ENCODE measurements around the gene TNKS1BP1. TPM values are rescaled to one million over a fixed set of nuclear protein-coding genes. Genes with fewer than 3 reads are reported as not detected.
"Not testable (repeated sequence)": the region's sequence is repeated elsewhere in the genome, so short reads cannot be mapped to it uniquely, and the experiment has no call there.

Gene TNKS1BP1
- polyA plus RNA-seq, 1 donor = 69.1 TPM

DNA sequence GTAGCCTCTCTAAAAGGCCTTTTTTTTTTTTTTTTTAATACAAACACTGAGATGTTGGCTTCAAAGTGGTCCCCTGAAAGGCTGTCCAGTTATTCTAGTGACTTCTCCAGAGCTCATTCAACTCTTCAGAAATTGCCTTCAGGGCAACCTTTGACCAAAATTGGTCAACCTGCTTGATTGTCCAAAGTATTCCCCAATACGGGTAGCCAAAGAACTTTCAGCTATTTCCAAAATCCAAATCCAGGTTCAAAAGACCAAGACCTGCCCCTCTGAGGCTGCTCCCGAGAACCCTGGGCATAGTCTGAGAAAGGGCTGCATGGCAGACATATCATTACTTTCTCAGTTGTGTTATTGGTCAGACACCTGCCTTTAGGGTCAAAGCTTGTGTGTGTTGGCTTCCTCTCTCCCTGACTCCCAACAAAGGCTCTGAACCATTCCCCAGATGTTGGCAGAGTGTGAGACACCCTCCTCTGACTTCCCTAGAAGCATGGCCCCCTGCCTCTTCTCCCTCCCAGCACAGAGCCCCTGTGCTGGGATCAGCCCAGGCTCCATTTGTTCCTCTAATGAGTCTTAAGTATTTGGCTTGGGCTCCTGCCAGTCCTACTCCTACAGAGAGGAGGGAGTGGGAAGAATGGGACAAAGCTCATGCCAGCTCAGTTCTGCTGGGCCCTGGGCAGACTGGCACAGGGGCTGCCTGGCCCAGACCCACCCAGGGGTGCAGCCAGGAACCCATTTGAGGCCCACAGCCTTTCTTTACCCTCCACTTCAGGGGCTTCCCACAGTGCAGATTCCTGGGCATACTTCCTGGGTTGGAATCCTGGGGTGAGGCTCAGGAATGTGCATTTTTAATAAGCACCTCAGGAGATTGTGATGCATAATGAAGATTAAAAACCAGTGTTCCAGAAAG is 30.3 kb downstream of the TNKS1BP1 start:
- DNase-seq = no peak

DNA sequence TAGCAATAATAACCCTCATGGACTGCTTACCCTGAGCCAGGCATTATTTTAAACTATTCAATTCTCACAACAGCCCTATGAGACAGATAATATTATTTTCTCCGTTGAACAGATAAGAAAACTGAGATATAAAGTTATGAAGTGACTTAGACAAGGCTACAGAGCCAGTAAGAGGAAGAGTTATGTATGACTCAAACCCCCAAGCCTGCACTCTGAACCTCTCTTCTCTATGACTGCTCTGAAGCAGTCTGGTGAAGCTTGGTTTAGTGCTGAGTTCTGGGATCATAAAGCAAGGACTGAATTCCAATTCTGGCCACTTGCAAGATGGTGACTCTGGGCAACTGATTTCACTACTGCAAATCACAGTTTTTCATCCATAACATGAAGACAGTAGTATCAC is 34.5 kb downstream of the TNKS1BP1 start:
- DNase-seq = no peak

DNA sequence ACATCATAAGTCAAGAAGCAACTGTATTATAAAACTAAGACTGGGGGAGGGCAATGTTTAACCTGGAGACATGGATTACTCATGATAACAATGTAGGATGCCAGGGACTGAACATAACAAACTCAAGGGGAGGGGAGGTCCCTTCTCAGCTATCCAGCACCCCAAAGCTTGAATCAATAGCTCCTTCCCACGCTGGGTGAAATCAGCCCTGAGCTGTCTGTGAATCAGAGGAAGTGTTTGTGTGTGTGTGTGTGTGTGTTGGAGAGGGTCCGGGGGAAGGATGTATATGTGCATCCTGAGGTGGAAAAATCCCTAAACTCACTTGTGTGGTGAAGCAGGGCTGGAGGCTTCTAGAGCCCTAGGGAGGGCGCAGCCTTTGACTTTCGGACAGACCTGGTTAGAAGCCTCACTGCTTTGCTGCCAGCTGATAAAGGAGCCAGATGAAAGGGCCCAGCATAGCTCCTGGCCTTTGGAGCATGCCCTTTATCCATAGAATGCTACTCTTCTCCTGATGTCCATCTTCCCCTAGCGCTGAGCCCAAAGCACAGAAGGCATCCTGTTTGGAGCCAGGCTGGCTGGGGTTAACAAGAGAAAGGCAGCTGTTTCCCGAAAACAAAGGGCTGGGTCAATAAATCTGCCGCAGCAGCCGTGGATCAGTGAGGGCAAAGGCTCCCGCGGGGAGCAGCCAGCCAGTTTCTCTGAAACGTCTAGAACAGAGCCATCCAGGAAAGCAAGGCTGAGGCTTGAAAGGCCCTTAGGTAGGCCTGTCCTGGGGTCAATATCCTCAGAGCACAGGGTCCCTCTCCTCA is 35.8 kb downstream of the TNKS1BP1 start:
- DNase-seq = no peak

DNA sequence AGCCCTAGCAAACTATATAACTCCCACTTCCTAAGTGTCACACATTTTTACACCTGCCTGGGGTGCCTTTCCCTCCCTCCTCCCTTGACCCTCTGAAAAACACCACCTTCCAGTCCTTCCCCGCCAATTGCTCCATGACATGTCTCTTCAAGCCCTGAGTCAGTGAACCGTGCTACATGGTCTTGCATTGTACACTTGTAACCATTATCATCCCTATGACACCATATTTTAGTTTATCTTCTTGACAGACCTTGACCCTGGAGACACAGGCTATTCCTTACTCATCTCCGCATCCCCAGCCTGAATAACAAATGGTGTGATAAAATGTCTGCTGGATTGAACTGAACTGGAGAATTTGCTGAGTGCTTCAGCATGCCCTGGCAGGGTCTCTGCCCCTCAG is 36.9 kb downstream of the TNKS1BP1 start:
- no peak for DNase-seq

DNA sequence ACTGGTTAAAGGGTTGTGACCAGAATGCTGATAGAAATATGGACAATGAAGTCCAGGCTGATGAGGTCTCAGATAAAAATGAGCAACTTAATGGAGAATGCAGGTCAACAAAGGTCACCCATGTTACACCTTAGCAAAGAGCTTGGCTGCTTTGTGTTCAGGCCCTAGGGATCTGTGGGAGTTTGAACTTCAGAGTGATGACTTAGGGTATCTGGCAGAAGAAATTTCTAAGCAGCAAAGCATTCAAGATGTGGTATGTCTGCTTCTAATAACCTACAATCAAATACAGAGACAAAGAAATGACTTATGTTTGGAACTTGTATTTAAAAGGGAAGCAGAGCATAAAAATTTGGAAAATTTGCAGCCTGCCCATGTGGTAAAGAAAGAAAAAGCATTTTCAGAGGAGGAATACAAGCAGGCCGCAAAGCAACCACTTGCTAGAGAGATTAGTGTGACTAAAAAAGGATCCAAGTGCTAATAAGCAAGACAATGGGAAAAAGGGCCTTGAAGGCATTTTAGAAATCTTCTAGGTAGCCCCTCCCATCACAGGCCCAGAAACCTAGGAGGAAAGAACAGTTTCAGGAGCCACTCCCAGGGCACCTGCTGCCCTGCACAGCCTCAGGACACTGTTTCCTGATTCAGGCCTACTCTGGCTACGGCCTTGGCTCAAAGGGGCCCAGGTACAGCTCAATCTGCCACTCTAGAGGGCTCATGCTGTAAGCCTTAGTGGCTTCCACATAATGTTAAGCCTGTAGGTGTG is 41.3 kb downstream of the TNKS1BP1 start:
- no peak for DNase-seq

DNA sequence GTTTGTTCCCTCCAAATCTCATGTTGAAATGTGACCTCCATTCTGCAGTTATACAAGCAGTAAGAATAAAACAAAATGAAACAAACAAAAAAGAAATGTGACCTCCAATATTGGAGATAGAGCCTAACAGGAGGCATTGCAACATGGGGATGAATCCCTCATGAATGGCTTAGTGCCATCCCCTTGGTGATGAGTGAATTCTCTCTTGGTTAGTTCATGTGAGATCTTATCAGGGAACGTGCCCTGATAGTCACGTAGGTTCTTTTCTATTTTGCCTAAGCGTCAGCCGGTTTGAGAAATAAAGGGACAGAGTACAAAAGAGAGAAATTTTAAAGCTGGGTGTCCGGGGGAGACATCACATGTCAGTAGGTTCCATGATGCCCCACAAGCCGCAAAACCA is 43.2 kb downstream of the TNKS1BP1 start:
- DNase-seq = not testable (repeated sequence)

DNA sequence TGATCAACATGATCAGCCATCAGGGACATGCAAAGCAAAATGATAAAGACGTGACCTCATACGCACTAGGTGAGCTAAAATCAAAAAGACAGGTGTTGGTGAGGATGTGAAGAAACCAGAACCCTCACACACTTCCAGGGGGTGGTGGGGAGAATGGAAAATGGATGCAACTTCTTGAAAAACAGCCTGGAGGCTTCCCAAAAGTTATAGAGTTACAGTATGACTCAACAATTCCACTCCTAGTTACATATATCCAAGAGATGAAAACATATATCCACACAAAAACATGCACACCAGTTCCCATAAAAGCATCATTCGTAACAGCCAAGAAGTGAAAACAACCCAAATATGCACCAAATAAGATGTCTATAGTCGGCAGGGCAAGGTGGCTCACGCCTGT is 45.6 kb downstream of the TNKS1BP1 start:
- DNase-seq = no peak

DNA sequence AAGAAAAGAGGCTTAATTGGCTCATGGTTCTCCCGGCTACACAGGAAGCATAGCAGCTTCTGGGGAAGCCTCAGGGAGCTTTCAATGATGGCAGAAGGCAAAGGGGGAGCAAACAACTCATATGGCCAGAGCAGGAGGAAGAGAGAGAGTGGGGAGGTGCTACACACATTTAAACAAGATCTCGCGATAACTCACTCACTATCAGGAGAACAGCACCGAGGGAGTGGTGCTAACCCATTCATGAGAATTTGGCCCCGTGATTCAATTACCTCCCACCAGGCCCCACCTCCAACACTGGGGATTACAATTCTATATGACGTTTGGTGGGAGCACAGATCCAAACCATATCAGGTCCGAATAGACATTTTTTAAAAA is 46.0 kb downstream of the TNKS1BP1 start:
- no peak for DNase-seq

DNA sequence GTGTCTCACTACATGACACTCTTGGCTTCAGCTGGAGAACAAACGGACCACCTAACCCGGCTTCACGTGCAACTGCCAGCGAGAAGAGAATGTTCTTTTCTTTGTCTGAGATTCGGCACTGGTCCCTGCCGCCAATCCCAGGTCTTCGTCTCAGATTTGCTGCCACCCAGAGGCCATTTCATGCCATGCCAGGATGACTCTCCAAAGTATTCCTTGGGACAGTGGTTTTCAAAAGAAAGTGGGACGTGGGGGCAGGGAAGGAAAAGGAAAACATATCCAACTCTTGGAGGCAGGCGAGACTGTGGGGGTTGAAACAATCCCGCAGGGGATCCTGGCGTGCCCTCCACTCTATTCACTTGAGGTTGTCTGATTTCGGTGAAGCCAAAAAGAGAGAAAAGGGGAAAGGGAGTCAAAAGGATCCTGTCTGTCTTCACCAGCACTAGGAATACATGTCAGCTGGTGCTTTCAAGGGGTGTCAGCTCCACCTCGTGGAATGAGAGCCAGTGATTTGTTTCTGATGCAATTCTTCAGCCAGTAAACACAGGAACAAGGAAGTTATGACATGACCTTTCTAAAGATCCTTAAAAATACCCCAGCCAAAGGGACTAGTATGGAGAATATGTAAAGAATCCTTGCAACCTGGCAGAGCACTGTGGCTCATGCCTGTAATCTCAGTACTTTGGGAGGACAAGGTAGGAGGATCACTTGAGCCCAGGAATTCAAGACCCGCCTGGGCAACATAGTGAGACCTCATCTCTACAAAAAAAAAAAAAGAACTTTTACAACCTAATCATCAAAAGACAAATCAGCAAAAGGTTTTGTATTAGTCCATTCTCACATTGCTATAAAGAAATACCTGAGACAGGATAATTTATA is 46.7 kb downstream of the TNKS1BP1 start:
- peak; percentile 78 for DNase-seq

DNA sequence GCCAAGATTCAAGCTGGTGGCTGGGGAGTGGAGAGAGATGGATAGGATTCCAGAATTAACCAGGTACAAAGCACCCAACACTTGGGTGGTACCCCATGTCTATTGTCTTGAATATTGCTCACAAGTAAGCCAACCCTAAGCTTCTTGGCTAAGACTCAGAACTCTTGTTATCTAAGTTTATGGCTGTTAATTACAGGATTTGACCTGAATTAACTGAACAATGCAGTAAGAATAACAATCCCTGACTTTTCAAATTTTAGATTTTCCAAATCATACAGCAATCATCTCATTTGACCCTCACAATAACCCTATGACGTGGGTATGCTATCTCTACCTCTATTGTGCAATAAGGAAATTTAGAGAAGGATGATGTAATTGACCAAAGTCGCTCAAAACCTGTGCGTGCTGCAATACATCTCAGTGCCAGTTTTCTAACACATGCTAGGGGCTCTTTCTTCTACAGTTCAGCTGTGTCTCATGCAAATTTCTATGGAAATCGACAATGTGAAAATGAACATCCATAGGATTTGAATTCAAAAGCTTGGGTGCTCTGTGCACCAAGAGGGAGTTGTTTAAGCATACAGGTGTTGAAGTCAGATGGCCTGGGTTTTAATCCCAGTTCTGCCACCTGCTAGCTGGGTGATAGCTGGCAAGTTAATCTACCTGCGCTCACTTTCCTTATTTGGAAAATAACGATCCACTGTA is 47.6 kb downstream of the TNKS1BP1 start:
- DNase-seq = no peak

DNA sequence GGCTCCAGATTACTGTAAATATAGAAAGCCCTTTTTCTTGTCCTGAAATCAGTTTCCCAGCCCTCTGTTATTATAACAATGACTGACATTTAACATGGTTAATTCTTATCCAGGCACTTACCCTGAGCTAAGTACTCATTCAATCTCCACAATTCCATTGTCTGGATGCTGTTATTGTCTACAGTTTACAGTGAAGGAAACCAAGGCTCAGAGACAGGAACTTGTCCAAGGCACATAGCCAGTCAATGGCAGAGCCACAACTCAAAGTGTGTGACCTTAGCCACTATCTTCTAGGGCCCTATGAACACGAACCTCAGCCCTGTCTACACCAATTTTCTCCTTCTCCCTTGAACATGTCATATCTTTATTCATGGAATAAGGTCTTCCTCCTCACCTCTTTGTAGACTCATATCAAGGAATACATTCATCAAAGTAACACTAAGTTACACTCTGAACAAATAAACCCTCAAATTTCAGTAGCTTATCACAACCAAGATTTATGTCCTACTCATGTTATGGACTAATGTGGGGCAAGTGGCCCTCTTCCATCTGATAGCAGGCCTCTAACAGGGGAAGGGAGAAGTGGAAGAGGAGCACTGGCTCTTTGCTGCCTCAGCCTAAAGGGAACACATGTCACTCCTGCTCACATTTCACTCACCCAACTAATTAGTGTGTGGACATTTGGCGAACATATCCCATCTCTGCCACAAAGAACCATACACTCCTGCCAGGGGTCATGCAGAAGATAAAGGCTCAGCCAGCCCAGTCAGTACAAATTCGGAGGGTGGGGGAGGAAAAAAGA is 48.4 kb downstream of the TNKS1BP1 start:
- DNase-seq = no peak

DNA sequence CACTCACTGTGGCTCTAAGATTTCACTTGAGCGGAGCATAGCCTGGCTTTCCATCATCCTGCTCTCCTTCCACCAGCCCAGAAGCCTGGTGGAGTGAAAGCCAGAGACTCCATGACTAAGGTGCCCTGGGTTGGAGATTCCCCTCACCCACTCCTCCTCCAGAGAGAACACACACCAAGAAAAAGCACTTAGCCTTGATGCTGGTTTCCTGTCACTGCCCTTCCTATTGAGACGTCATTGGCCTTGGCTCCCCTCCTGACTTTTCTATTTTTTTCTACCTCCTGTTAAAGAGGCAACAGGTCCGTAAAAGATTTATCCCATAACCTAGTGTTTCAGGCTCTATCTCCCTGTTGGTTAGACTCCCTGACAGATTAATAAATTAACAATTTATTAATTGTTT is 49.2 kb downstream of the TNKS1BP1 start:
- no peak for DNase-seq

DNA sequence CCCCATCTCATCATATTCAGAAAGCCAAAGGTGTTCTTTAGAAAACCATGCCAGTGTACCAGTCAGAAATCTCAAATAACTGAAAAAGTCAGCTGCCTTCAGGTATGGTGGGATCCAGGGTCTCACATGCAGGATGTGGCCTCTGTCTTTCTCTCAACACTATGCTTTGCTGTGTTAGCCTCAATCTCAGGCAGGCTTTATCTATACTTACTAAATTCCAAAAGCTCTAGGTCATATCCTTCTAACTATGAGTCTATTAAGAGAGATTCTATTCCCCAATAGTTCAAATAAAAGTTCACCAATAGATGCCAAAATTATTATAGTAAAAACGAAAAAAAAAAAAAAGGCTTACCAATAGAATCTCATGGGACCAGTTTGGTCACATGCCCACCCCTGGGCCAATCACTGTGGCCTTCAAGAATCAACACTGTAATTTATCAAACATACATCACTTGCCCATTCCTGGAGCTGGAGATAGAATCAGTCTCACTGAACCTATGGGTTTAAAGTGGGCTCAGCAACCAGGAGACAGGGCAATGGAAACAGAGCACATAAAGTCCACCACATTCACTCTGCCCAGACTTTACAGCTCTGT is 49.8 kb downstream of the TNKS1BP1 start:
- no peak for DNase-seq

DNA sequence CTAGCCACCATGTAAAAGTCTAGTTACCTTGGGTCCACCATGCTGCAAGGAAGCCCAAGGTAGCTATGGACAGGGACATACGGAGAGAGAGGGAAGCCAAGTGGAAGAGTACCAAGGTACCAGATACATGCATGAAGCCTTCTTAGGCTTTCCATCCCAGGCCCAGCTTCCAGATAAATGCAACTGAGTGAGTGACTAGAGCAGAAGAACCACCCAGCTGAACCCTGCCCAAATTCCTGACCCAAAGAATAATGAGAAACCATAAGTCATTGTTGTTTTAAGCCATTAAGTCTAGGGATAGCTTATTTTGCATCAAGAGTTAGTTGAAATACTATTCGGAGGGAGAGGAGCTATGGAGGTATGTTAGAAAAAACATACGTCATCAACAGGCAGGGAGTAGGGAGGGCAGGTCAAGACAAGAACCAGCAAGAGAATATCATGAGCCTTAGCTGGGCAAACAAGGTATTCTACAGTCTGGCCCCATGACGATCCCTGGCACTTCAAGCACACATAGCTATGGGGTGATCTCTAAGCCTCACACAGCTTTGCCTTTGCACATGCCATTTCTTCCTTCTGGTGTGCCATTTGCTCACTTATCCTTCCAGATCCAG is 51.2 kb downstream of the TNKS1BP1 start:
- no peak for DNase-seq

DNA sequence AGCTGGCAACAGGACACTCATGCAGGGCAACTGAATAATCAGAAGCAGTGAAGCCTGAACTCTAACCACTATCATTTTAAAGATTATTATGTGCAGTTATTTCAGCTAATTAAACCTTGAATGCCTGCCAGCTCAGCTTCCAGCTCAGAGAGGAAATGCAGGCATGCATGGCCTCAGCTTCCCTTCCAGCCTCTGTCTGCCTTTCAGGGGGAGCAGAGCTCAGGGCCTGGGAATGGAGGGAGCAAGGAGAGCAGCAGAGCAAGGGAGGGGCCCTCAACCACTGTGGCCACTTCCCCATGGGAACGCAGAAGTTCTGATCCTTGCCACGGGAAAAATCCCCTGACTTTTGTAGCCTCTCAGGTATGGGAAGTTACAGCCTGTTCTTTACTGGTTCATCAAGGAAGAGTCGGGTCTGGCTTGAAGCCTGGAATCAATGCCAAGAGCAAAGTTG is 55.2 kb downstream of the TNKS1BP1 start:
- DNase-seq = no peak

DNA sequence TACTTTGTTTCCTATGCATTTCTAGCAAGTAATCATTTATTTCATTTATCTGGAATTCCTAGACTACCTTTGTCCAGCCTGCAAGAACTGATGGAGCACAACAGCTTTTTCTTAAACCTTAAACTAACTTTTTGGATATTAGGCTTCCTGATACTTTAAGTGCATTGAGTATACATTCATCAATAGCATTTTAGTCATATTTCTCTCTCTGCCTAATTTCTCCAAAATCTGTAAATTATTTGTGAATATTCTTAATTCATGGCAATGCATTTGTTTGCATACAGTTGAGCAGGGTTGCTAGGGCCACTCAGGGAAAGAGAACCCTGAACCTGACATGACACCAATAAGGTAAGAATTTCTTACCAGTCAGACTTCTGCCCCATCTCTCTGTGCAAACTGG is 58.6 kb downstream of the TNKS1BP1 start:
- no peak for DNase-seq

DNA sequence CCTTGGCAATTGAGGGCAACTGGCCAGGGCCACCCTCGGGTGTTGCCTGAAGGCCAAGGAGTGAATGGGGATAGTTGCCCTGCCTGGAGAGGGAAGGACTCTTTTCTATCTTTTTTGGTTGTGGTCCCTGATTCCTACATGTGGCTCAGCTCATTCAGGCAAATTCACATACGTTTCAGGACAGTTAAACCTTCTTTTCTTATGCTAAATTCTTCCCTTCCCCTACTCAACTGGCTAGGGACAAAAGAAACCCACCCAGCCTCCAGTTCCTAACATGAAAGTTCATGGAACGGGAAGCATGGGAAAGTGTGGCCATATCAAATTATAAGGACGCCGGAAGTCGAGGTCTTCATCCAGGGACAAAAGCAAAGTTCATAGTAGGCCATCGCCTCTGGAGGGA is 61.4 kb downstream of the TNKS1BP1 start:
- DNase-seq = no peak

DNA sequence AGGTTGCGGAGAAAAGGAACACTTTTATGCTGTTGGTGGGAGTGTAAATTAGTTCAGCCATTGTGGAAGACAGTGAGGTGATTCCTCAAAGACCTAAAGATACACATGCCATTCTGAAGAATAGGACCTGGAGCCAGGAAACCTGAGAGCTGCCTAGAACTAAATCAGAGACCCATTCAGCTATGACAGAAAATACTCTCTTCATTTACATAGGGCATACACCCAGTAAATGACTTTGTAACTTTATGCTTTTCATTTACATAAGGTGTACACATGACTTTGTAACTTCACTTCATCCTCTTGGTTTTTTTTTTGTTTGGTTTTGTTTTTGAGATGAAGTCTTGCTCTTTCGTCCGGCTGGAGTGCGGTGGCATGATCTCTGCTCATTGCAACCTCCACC is 62.6 kb downstream of the TNKS1BP1 start:
- no peak for DNase-seq
